GM23338 (cell line): ENCODE data around the gene ADGRB3. TPM values are rescaled to one million over a fixed set of nuclear protein-coding genes. Genes with fewer than 3 reads are reported as not detected.

Experiments
- ATAC-seq: fragments of 200-7000 bp; cut with Tn5 transposase; 3 replicates; pipeline ENCODE4 v1.9.1; 2020
- DNase-seq: peaks from one replicate; pipeline ENCODE4 v3.0.0-alpha.2; 2015; ENCODE audit warnings: low spot score
- H2AFZ ChIP-seq: fragments of 200-600 bp; sonication (generic); 2 replicates; pipeline ENCODE4 v1.8.0; 2016; ENCODE audit warnings: antibody characterized with exemption, mild to moderate bottlenecking, moderate library complexity
- H3F3A ChIP-seq: fragments of 200-600 bp; sonication (generic); replicated peaks from 2 replicates; pipeline ENCODE4 v1.8.0; 2017; ENCODE audit warnings: antibody characterized with exemption, mixed run types, low read depth
- H3K27ac ChIP-seq: fragments of 200-600 bp; sonication (generic); 2 replicates; pipeline ENCODE4 v1.6.1; 2016; ENCODE audit warnings: low read depth
- H3K27me3 ChIP-seq: fragments of 200-600 bp; sonication (generic); 2 replicates; pipeline ENCODE4 v1.8.0; 2016; ENCODE audit warnings: mild to moderate bottlenecking, mixed run types, moderate library complexity; ENCODE audit not compliant: insufficient read depth
- H3K36me3 ChIP-seq: fragments of 200-600 bp; sonication (generic); 2 replicates; pipeline ENCODE4 v1.8.0; 2016; ENCODE audit warnings: mild to moderate bottlenecking; ENCODE audit not compliant: insufficient read depth
- H3K4me1 ChIP-seq: fragments of 200-600 bp; sonication (generic); 2 replicates; pipeline ENCODE4 v1.8.0; 2016; ENCODE audit warnings: mild to moderate bottlenecking, moderate library complexity; ENCODE audit not compliant: insufficient read depth
- H3K4me2 ChIP-seq: fragments of 200-600 bp; sonication (generic); 2 replicates; pipeline ENCODE4 v1.7.1; 2017; ENCODE audit warnings: mixed run types
- H3K4me3 ChIP-seq: fragments of 200-600 bp; sonication (generic); 2 replicates; pipeline ENCODE4 v1.6.1; 2016; ENCODE audit warnings: mixed run types
- H3K79me2 ChIP-seq: fragments of 200-600 bp; sonication (generic); replicated peaks from 2 replicates; pipeline ENCODE4 v1.8.0; 2017; ENCODE audit warnings: mild to moderate bottlenecking; ENCODE audit not compliant: insufficient read depth
- H3K9me2 ChIP-seq: fragments of 200-600 bp; sonication (generic); 2 replicates; pipeline ENCODE4 v1.8.0; 2017; ENCODE audit not compliant: insufficient read depth
- H4K20me1 ChIP-seq: fragments of 200-600 bp; sonication (generic); replicated peaks from 2 replicates; pipeline ENCODE4 v1.8.0; 2017; ENCODE audit warnings: mild to moderate bottlenecking; ENCODE audit not compliant: insufficient read depth
- H3K27ac Mint-ChIP-seq: 2 replicates; pipeline ENCODE4 v1.8.0; 2020; ENCODE audit warnings: inconsistent platforms, mild to moderate bottlenecking, moderate library complexity, mixed read lengths
- H3K27me3 Mint-ChIP-seq: 3 replicates; pipeline ENCODE4 v1.8.0; 2022; ENCODE audit warnings: low read depth, mild to moderate bottlenecking, moderate library complexity, mixed read lengths, inconsistent platforms; ENCODE audit not compliant: insufficient read depth, poor library complexity
- H3K36me3 Mint-ChIP-seq: 3 replicates; pipeline ENCODE4 v1.8.0; 2021; ENCODE audit warnings: low read depth, mild to moderate bottlenecking, inconsistent platforms, moderate library complexity, mixed read lengths
- H3K4me1 Mint-ChIP-seq: 3 replicates; pipeline ENCODE4 v1.8.0; 2020; ENCODE audit warnings: mild to moderate bottlenecking, inconsistent platforms, mixed read lengths
- H3K4me3 Mint-ChIP-seq: 3 replicates; pipeline ENCODE4 v1.8.0; 2021; ENCODE audit warnings: moderate library complexity, mild to moderate bottlenecking, inconsistent platforms, mixed read lengths
- H3K9me3 Mint-ChIP-seq: 3 replicates; pipeline ENCODE4 v1.8.0; 2020; ENCODE audit warnings: moderate library complexity, mild to moderate bottlenecking, inconsistent platforms, mixed read lengths
- CREB1 ChIP-seq: fragments of 250-450 bp; sonication (Bioruptor Pico); IDR thresholded peaks from 2 replicates; pipeline ENCODE4 v1.5.0; 2020; ENCODE audit warnings: low read depth, mild to moderate bottlenecking, moderate library complexity
- EZH2 ChIP-seq: fragments of 200-600 bp; sonication (generic); IDR thresholded peaks from one replicate; pipeline ENCODE4 v1.8.0; 2017; ENCODE audit warnings: antibody characterized with exemption, mild to moderate bottlenecking, low read depth; ENCODE audit not compliant: unreplicated experiment
- EZH2phosphoT487 ChIP-seq: fragments of 200-600 bp; sonication (generic); IDR thresholded peaks from one replicate; pipeline ENCODE4 v1.8.1; 2018; ENCODE audit warnings: antibody characterized with exemption; ENCODE audit not compliant: unreplicated experiment
- JUNB ChIP-seq: IDR thresholded peaks from one replicate; pipeline ENCODE4 v1.6.1; 2016; ENCODE audit warnings: antibody characterized with exemption; ENCODE audit not compliant: unreplicated experiment
- NANOG ChIP-seq: IDR thresholded peaks from 2 replicates; pipeline ENCODE4 v1.6.1; 2016; ENCODE audit warnings: antibody characterized with exemption, borderline replicate concordance
- POLR2AphosphoS5 ChIP-seq: IDR thresholded peaks from 2 replicates; pipeline ENCODE4 v1.6.1; 2016; ENCODE audit warnings: antibody characterized with exemption, low read depth
- STAT1 ChIP-seq: IDR thresholded peaks from one replicate; pipeline ENCODE4 v1.6.1; 2016; ENCODE audit warnings: antibody characterized with exemption; ENCODE audit not compliant: unreplicated experiment
- ZNF114 ChIP-seq: fragments of 250-450 bp; sonication (Bioruptor Pico); IDR thresholded peaks from 2 replicates; pipeline ENCODE4 v1.5.0; 2020; ENCODE audit warnings: mild to moderate bottlenecking, moderate library complexity
- ZNF331 ChIP-seq: fragments of 250-450 bp; sonication (Bioruptor Pico); IDR thresholded peaks from 2 replicates; pipeline ENCODE4 v1.5.0; 2020; ENCODE audit warnings: low read depth, mild to moderate bottlenecking, moderate library complexity
- polyA plus RNA-seq: library from polyadenylated mRNA; unstranded; fragments of >200 nt; fragmentation: Nextera tagmentation; extraction: Ambion mirVana; gene quantifications from 2 replicates; pipeline ENCODE4 v1.2.1, GENCODE V29; 2016
- total RNA-seq: library from RNA; depleted of rRNA; stranded (reverse); fragments of >200 nt; shearing (Covaris generic); gene quantifications from 2 replicates; pipeline ENCODE4 v1.2.3, GENCODE V29; 2014
- TF ChIP-seq, protein P1 (sequence below): IDR thresholded peaks from 2 replicates; pipeline ENCODE4 v1.6.1; 2016; ENCODE audit warnings: antibody characterized with exemption
- TF ChIP-seq, protein P2 (sequence below), 2 experiments: fragments of 200-600 bp in 1 of 2; sonication (generic) in 1 of 2; conservative IDR thresholded peaks; 2 replicates each; pipeline versions ENCODE4 v1.5.1 to v1.6.1; 2016 to 2017; ENCODE audit warnings: antibody characterized with exemption in 2 of 2, low read depth in 2 of 2, mild to moderate bottlenecking in 2 of 2, moderate library complexity in 1 of 2
- TF ChIP-seq, protein P3 (sequence below): fragments of 250-450 bp; sonication (Bioruptor Pico); IDR thresholded peaks from 2 replicates; pipeline ENCODE4 v1.5.0; 2020; ENCODE audit warnings: mild to moderate bottlenecking, moderate library complexity
- TF ChIP-seq, protein P4 (sequence below): IDR thresholded peaks from one replicate; pipeline ENCODE4 v1.6.1; 2018; ENCODE audit warnings: antibody characterized with exemption; ENCODE audit not compliant: unreplicated experiment

The ADGRB3 gene
- total and polyA plus RNA-seq, 2 experiments from 2014 or later, result 0.92 to 4.0 TPM

DNA sequence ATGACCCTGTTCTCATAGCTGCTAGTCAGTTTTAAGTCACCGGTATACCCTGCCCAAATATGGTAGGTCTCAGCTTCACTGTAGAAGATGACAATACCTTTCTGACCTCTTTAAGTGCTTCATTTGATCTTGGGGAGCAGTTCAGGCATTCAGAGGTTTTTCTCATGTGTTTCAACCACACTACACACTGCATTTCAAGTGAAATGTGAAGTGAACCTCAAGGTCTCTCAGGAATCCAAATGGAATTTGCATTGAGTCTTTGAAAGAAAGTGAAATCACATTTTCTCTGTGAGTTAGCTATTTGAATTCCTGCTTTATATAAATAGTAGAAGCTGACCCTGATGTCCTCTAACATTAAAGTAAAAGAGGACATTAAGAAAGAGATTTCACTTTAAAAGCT is 461.6 kb downstream of the ADGRB3 start:
- Mint-ChIP-seq H3K27me3 (peaks cover 2% of the 10 kb centered on the region), H3K27ac (peak overlapping the region; percentile 49), H3K9me3 (no peaks in the 10 kb centered on the region), H3K4me3 (no peak overlapping the region), H3K4me1 (peaks cover 4% of the 10 kb centered on the region; the same call in 1 of the 3 replicates), H3K36me3 (no peaks in the 10 kb centered on the region)
- Histone ChIP-seq H3K4me2 (no peak overlapping the region), H3K4me1 (no peaks in the 10 kb centered on the region), H3F3A (no peaks in the 10 kb centered on the region), H4K20me1 (no peaks in the 10 kb centered on the region), H3K27me3 (no peaks in the 10 kb centered on the region), H2AFZ (no peak overlapping the region), H3K4me3 (no peak overlapping the region), H3K79me2 (no peaks in the 10 kb centered on the region), H3K9me2 (no peaks in the 10 kb centered on the region), H3K27ac (no peak overlapping the region), H3K36me3 (no peaks in the 10 kb centered on the region)
- TF ChIP-seq NANOG, result no peak
- no peak for TF ChIP-seq JUNB
- no peak for TF ChIP-seq EZH2phosphoT487
- TF ChIP-seq, protein P1, sequence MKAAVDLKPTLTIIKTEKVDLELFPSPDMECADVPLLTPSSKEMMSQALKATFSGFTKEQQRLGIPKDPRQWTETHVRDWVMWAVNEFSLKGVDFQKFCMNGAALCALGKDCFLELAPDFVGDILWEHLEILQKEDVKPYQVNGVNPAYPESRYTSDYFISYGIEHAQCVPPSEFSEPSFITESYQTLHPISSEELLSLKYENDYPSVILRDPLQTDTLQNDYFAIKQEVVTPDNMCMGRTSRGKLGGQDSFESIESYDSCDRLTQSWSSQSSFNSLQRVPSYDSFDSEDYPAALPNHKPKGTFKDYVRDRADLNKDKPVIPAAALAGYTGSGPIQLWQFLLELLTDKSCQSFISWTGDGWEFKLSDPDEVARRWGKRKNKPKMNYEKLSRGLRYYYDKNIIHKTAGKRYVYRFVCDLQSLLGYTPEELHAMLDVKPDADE, result no peak
- TF ChIP-seq, protein P2, sequence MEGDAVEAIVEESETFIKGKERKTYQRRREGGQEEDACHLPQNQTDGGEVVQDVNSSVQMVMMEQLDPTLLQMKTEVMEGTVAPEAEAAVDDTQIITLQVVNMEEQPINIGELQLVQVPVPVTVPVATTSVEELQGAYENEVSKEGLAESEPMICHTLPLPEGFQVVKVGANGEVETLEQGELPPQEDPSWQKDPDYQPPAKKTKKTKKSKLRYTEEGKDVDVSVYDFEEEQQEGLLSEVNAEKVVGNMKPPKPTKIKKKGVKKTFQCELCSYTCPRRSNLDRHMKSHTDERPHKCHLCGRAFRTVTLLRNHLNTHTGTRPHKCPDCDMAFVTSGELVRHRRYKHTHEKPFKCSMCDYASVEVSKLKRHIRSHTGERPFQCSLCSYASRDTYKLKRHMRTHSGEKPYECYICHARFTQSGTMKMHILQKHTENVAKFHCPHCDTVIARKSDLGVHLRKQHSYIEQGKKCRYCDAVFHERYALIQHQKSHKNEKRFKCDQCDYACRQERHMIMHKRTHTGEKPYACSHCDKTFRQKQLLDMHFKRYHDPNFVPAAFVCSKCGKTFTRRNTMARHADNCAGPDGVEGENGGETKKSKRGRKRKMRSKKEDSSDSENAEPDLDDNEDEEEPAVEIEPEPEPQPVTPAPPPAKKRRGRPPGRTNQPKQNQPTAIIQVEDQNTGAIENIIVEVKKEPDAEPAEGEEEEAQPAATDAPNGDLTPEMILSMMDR (conservative IDR thresholded peaks at IDR 0.05; ENCODE audit: low read depth in 2 of 2), result no peak
- no peak for TF ChIP-seq ZNF331
- TF ChIP-seq EZH2, result no peak
- TF ChIP-seq, protein P3, sequence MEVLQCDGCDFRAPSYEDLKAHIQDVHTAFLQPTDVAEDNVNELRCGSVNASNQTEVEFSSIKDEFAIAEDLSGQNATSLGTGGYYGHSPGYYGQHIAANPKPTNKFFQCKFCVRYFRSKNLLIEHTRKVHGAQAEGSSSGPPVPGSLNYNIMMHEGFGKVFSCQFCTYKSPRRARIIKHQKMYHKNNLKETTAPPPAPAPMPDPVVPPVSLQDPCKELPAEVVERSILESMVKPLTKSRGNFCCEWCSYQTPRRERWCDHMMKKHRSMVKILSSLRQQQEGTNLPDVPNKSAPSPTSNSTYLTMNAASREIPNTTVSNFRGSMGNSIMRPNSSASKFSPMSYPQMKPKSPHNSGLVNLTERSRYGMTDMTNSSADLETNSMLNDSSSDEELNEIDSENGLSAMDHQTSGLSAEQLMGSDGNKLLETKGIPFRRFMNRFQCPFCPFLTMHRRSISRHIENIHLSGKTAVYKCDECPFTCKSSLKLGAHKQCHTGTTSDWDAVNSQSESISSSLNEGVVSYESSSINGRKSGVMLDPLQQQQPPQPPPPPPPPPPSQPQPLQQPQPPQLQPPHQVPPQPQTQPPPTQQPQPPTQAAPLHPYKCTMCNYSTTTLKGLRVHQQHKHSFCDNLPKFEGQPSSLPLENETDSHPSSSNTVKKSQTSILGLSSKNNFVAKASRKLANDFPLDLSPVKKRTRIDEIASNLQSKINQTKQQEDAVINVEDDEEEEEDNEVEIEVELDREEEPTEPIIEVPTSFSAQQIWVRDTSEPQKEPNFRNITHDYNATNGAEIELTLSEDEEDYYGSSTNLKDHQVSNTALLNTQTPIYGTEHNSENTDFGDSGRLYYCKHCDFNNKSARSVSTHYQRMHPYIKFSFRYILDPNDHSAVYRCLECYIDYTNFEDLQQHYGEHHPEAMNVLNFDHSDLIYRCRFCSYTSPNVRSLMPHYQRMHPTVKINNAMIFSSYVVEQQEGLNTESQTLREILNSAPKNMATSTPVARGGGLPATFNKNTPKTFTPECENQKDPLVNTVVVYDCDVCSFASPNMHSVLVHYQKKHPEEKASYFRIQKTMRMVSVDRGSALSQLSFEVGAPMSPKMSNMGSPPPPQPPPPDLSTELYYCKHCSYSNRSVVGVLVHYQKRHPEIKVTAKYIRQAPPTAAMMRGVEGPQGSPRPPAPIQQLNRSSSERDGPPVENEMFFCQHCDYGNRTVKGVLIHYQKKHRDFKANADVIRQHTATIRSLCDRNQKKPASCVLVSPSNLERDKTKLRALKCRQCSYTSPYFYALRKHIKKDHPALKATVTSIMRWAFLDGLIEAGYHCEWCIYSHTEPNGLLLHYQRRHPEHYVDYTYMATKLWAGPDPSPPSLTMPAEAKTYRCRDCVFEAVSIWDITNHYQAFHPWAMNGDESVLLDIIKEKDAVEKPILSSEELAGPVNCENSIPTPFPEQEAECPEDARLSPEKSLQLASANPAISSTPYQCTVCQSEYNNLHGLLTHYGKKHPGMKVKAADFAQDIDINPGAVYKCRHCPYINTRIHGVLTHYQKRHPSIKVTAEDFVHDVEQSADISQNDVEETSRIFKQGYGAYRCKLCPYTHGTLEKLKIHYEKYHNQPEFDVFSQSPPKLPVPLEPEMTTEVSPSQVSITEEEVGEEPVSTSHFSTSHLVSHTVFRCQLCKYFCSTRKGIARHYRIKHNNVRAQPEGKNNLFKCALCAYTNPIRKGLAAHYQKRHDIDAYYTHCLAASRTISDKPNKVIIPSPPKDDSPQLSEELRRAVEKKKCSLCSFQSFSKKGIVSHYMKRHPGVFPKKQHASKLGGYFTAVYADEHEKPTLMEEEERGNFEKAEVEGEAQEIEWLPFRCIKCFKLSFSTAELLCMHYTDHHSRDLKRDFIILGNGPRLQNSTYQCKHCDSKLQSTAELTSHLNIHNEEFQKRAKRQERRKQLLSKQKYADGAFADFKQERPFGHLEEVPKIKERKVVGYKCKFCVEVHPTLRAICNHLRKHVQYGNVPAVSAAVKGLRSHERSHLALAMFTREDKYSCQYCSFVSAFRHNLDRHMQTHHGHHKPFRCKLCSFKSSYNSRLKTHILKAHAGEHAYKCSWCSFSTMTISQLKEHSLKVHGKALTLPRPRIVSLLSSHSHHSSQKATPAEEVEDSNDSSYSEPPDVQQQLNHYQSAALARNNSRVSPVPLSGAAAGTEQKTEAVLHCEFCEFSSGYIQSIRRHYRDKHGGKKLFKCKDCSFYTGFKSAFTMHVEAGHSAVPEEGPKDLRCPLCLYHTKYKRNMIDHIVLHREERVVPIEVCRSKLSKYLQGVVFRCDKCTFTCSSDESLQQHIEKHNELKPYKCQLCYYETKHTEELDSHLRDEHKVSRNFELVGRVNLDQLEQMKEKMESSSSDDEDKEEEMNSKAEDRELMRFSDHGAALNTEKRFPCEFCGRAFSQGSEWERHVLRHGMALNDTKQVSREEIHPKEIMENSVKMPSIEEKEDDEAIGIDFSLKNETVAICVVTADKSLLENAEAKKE, result no peak
- TF ChIP-seq CREB1 (CRISPR knock-in tag), result no peak
- TF ChIP-seq STAT1, result no peak
- no peak for TF ChIP-seq POLR2AphosphoS5
- TF ChIP-seq ZNF114 (CRISPR knock-in tag), result no peak
- TF ChIP-seq, protein P4, sequence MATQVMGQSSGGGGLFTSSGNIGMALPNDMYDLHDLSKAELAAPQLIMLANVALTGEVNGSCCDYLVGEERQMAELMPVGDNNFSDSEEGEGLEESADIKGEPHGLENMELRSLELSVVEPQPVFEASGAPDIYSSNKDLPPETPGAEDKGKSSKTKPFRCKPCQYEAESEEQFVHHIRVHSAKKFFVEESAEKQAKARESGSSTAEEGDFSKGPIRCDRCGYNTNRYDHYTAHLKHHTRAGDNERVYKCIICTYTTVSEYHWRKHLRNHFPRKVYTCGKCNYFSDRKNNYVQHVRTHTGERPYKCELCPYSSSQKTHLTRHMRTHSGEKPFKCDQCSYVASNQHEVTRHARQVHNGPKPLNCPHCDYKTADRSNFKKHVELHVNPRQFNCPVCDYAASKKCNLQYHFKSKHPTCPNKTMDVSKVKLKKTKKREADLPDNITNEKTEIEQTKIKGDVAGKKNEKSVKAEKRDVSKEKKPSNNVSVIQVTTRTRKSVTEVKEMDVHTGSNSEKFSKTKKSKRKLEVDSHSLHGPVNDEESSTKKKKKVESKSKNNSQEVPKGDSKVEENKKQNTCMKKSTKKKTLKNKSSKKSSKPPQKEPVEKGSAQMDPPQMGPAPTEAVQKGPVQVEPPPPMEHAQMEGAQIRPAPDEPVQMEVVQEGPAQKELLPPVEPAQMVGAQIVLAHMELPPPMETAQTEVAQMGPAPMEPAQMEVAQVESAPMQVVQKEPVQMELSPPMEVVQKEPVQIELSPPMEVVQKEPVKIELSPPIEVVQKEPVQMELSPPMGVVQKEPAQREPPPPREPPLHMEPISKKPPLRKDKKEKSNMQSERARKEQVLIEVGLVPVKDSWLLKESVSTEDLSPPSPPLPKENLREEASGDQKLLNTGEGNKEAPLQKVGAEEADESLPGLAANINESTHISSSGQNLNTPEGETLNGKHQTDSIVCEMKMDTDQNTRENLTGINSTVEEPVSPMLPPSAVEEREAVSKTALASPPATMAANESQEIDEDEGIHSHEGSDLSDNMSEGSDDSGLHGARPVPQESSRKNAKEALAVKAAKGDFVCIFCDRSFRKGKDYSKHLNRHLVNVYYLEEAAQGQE, result no peak
- ATAC-seq (no peak), DNase-seq (peak; percentile 42)
